IMR-90 (cell line): ENCODE data around the gene ABL2. TPM values are rescaled to one million over a fixed set of nuclear protein-coding genes. Genes with fewer than 3 reads are reported as not detected.

Source experiments
- ATAC-seq: fragments of 200-7000 bp; cut with Tn5 transposase; 2 replicates; pipeline ENCODE4 v1.9.1; 2020; ENCODE audit warnings: low read depth, mild to moderate bottlenecking, moderate library complexity
- BruUV-seq: library from RNA; stranded (reverse); fragments of 400-500 nt; replicated peaks from 2 replicates; lab custom pipeline; 2021; lab: Mats Ljungman, UMichigan
- CTCF ChIA-PET: fragments of 300-600 bp; formaldehyde crosslinking; extraction: SDS; loops from one replicate; lab custom pipeline; 2021; ENCODE audit warnings: antibody characterized with exemption; lab: Yijun Ruan, JAX
- POLR2A ChIA-PET: fragments of 300-600 bp; sonication (Branson Sonifier 250); formaldehyde crosslinking; loops from one replicate; lab custom pipeline; 2022; ENCODE audit warnings: antibody characterized with exemption; ENCODE audit not compliant: unreplicated experiment; lab: Charles Lee
- DNase-seq: peaks from one replicate; pipeline ENCODE4 v3.0.0; 2013
- H2AFZ ChIP-seq: replicated peaks from 2 replicates; pipeline ENCODE3; 2013; ENCODE audit warnings: low read length, mild to moderate bottlenecking; ENCODE audit not compliant: poor library complexity
- H2AK5ac ChIP-seq: 2 replicates; pipeline ENCODE4 v1.6.1; 2013; ENCODE audit warnings: low read depth, low read length, inconsistent platforms
- H2AK9ac ChIP-seq: replicated peaks from 2 replicates; pipeline ENCODE3; 2013; ENCODE audit warnings: mild to moderate bottlenecking, low read depth, low read length, moderate library complexity; ENCODE audit not compliant: poor library complexity
- H2BK120ac ChIP-seq: 2 replicates; pipeline ENCODE4 v1.6.1; 2013; ENCODE audit warnings: low read depth, low read length, inconsistent platforms
- H2BK15ac ChIP-seq: 3 replicates; pipeline ENCODE4 v1.6.1; 2013; ENCODE audit warnings: low read depth, low read length, inconsistent platforms
- H2BK20ac ChIP-seq: 2 replicates; pipeline ENCODE4 v1.6.1; 2013; ENCODE audit warnings: low read depth, mild to moderate bottlenecking, inconsistent platforms, low read length, moderate library complexity
- H2BK5ac ChIP-seq: 2 replicates; pipeline ENCODE4 v1.6.1; 2013; ENCODE audit warnings: mild to moderate bottlenecking, low read depth, low read length, inconsistent platforms; ENCODE audit not compliant: poor library complexity, severe bottlenecking
- H3K14ac ChIP-seq: replicated peaks from 2 replicates; pipeline ENCODE4 v1.6.1; 2013; ENCODE audit warnings: low read depth, low read length, inconsistent platforms
- H3K18ac ChIP-seq: 2 replicates; pipeline ENCODE4 v1.6.1; 2013; ENCODE audit warnings: low read depth, low read length, control low read depth
- H3K23ac ChIP-seq: 2 replicates; pipeline ENCODE4 v1.6.1; 2013; ENCODE audit warnings: low read depth, low read length, inconsistent platforms
- H3K27ac ChIP-seq: 2 replicates; pipeline ENCODE4 v1.5.1; 2013; ENCODE audit warnings: mild to moderate bottlenecking, control low read depth, low read length; ENCODE audit not compliant: insufficient read depth
- H3K27me3 ChIP-seq: 2 replicates; pipeline ENCODE4 v1.6.1; 2013; ENCODE audit warnings: low read length; ENCODE audit not compliant: control insufficient read depth, insufficient read depth
- H3K36me3 ChIP-seq: 2 replicates; pipeline ENCODE4 v1.6.1; 2013; ENCODE audit warnings: low read length, mixed read lengths; ENCODE audit not compliant: control insufficient read depth, insufficient read depth
- H3K4ac ChIP-seq: 2 replicates; pipeline ENCODE4 v1.6.1; 2013; ENCODE audit warnings: low read depth, low read length, inconsistent platforms
- H3K4me1 ChIP-seq: 2 replicates; pipeline ENCODE4 v1.6.1; 2013; ENCODE audit warnings: low read length, mixed read lengths; ENCODE audit not compliant: control insufficient read depth, insufficient read depth
- H3K4me2 ChIP-seq: 2 replicates; pipeline ENCODE4 v1.6.1; 2013; ENCODE audit warnings: low read depth, mild to moderate bottlenecking, control low read depth, low read length, moderate library complexity
- H3K4me3 ChIP-seq: 2 replicates; pipeline ENCODE4 v1.5.1; 2013; ENCODE audit warnings: low read depth, mild to moderate bottlenecking, control low read depth, low read length, moderate library complexity; ENCODE audit not compliant: insufficient read depth
- H3K56ac ChIP-seq: 2 replicates; pipeline ENCODE4 v1.6.1; 2013; ENCODE audit warnings: low read length, inconsistent platforms; ENCODE audit not compliant: insufficient read depth; ENCODE audit errors: extremely low read depth
- H3K79me1 ChIP-seq, 2 experiments: 2 replicates each; pipeline ENCODE4 v1.6.1; 2013; ENCODE audit warnings: low read length in 2 of 2, inconsistent platforms in 1 of 2, low read depth in 1 of 2
- H3K9ac ChIP-seq: 2 replicates; pipeline ENCODE4 v1.6.1; 2013; ENCODE audit warnings: low read depth, low read length, control low read depth
- H3K9me1 ChIP-seq: 2 replicates; pipeline ENCODE4 v1.6.1; 2013; ENCODE audit warnings: low read length, inconsistent platforms; ENCODE audit not compliant: insufficient read depth
- H3K9me3 ChIP-seq: 2 replicates; pipeline ENCODE4 v1.6.1; 2013; ENCODE audit warnings: low read length; ENCODE audit not compliant: control insufficient read depth, insufficient read depth
- H4K20me1 ChIP-seq: 2 replicates; pipeline ENCODE4 v1.6.1; 2013; ENCODE audit warnings: low read length, inconsistent platforms; ENCODE audit not compliant: insufficient read depth
- H4K5ac ChIP-seq: 2 replicates; pipeline ENCODE4 v1.6.1; 2013; ENCODE audit warnings: mild to moderate bottlenecking, low read depth, low read length, control low read depth
- H4K8ac ChIP-seq, 2 experiments: 2 replicates each; pipeline ENCODE4 v1.6.1; 2013; ENCODE audit warnings: low read depth in 2 of 2, low read length in 2 of 2, control low read depth in 1 of 2, inconsistent platforms in 1 of 2
- H4K91ac ChIP-seq: 2 replicates; pipeline ENCODE4 v1.6.1; 2013; ENCODE audit warnings: low read depth, low read length, inconsistent platforms; ENCODE audit not compliant: insufficient read depth
- BHLHE40 ChIP-seq: fragments of 150-350 bp; IDR thresholded peaks from 2 replicates; pipeline ENCODE4 v1.6.1; 2016; ENCODE audit warnings: mild to moderate bottlenecking, low read depth, low read length
- MAFK ChIP-seq: IDR thresholded peaks from 2 replicates; pipeline ENCODE4 v1.6.1; 2012; ENCODE audit warnings: low read depth, low read length, improper control_type of control experiment
- MAZ ChIP-seq: IDR thresholded peaks from 2 replicates; pipeline ENCODE4 v1.6.1; 2012; ENCODE audit warnings: low read depth, mild to moderate bottlenecking, low read length, improper control_type of control experiment, moderate library complexity, borderline replicate concordance
- MXI1 ChIP-seq: IDR thresholded peaks from 2 replicates; pipeline ENCODE4 v1.6.1; 2012; ENCODE audit warnings: low read depth, mild to moderate bottlenecking, low read length, moderate library complexity, borderline replicate concordance
- NFE2L2 ChIP-seq: fragments of 150-350 bp; IDR thresholded peaks from 2 replicates; pipeline ENCODE4 v1.6.1; 2016; ENCODE audit warnings: low read depth, mild to moderate bottlenecking, low read length
- POLR2A ChIP-seq: IDR thresholded peaks from 2 replicates; pipeline ENCODE4 v1.6.1; 2012; ENCODE audit warnings: mild to moderate bottlenecking, low read depth, low read length
- RAD21 ChIP-seq: IDR thresholded peaks from 2 replicates; pipeline ENCODE4 v1.6.1; 2012; ENCODE audit warnings: low read length, improper control_type of control experiment
- RCOR1 ChIP-seq: IDR thresholded peaks from 2 replicates; pipeline ENCODE4 v1.6.1; 2012; ENCODE audit warnings: mild to moderate bottlenecking, low read length, improper control_type of control experiment; ENCODE audit not compliant: insufficient replicate concordance
- RFX5 ChIP-seq: IDR thresholded peaks from 2 replicates; pipeline ENCODE4 v1.8.0; 2012; ENCODE audit warnings: low read depth, mild to moderate bottlenecking, low read length, moderate library complexity
- dilution Hi-C: fragments of 300-500 bp; cut with HindIII; formaldehyde crosslinking; loops from one replicate; pipeline ENCODE4 v1.14.3; 2018; ENCODE audit warnings: low sequenced_read_pairs; ENCODE audit not compliant: unreplicated experiment
- in situ Hi-C: fragments of 300-500 bp; cut with MboI; formaldehyde crosslinking; loops from 3 replicates; pipeline ENCODE4 v1.14.3; 2019; ENCODE audit warnings: low sequenced_read_pairs, inconsistent platforms, mixed read lengths
- intact Hi-C: fragments of 100-400 bp; cut with micrococcal nuclease; formaldehyde crosslinking; loops from 2 replicates; pipeline ENCODE4 v1.10.0; 2022
- polyA plus RNA-seq, 3 experiments: library from polyadenylated mRNA; depleted of rRNA; stranded (reverse); fragments of >200 nt; gene quantifications; 2 replicates each; pipeline ENCODE4 v1.2.3, GENCODE V29; 2012; ENCODE audit warnings: low replicate concordance in 1 of 3
- total RNA-seq: library from RNA; depleted of rRNA; stranded (reverse); fragments of >200 nt; gene quantifications from 2 replicates; pipeline ENCODE4 v1.2.3, GENCODE V29; 2012
- TF ChIP-seq, protein P1 (sequence below): fragments of 150-350 bp; IDR thresholded peaks from 2 replicates; pipeline ENCODE4 v1.6.1; 2016; ENCODE audit warnings: low read depth, mild to moderate bottlenecking, low read length, moderate library complexity, borderline replicate concordance
- TF ChIP-seq, protein P2 (sequence below): fragments of 150-350 bp; IDR thresholded peaks from 2 replicates; pipeline ENCODE4 v1.6.1; 2017; ENCODE audit warnings: mild to moderate bottlenecking, antibody characterized with exemption, low read length, low read depth
- TF ChIP-seq, protein P3 (sequence below): conservative IDR thresholded peaks from 2 replicates; pipeline ENCODE4 v1.5.1; 2012; ENCODE audit warnings: mild to moderate bottlenecking, low read depth, low read length, improper control_type of control experiment

Gene ABL2
- total and polyA plus RNA-seq, 2 of the 4 experiments (the other 2 are of a cell fraction) = 9.7 to 110 TPM

DNA sequence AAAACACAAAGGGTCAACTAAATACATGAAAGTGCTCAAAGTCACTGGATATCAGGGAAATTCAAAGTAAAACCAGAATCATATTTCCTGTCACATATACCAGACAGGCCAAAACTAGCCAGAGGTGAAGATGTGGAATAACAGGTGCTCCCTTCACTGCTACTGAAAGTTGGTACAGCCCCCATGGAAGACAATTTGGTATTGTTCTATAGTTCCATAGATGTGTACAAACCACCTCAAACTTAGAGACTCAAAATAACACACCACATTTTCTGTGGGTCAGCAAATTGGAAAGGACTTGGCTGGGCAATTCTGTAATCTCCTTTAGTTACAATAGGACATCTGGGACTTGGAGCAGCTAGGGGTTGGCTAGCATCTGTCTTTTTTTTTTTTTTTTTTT is 39.6 kb upstream of the ABL2 start:
- Histone ChIP-seq H3K4me3 (no peak overlapping the region), H4K20me1 (no peaks in the 10 kb centered on the region), H4K91ac (no peak overlapping the region), H3K9me1 (no peaks in the 10 kb centered on the region), H3K4me1 (no peaks in the 10 kb centered on the region), H4K5ac (no peak overlapping the region), H3K27ac (no peak overlapping the region), H3K23ac (no peak overlapping the region), H3K9me3 (no peaks in the 10 kb centered on the region), H3K36me3 (no peaks in the 10 kb centered on the region), H3K27me3 (no peaks in the 10 kb centered on the region), H3K79me1 (no peaks in the 10 kb centered on the region), H2AFZ (no peak overlapping the region), H3K4me2 (no peak overlapping the region), H2BK5ac (no peak overlapping the region), H2BK120ac (no peak overlapping the region), H2AK5ac (no peak overlapping the region), H3K18ac (no peak overlapping the region), H3K9ac (no peak overlapping the region), H2AK9ac (no peak overlapping the region), H2BK15ac (no peak overlapping the region), H4K8ac (no peak overlapping the region), H2BK20ac (no peak overlapping the region), H3K56ac (no peak overlapping the region), H3K4ac (no peak overlapping the region), H3K14ac (no peak overlapping the region)
- TF ChIP-seq, protein P1, sequence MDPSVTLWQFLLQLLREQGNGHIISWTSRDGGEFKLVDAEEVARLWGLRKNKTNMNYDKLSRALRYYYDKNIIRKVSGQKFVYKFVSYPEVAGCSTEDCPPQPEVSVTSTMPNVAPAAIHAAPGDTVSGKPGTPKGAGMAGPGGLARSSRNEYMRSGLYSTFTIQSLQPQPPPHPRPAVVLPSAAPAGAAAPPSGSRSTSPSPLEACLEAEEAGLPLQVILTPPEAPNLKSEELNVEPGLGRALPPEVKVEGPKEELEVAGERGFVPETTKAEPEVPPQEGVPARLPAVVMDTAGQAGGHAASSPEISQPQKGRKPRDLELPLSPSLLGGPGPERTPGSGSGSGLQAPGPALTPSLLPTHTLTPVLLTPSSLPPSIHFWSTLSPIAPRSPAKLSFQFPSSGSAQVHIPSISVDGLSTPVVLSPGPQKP = no peak
- TF ChIP-seq, protein P2, sequence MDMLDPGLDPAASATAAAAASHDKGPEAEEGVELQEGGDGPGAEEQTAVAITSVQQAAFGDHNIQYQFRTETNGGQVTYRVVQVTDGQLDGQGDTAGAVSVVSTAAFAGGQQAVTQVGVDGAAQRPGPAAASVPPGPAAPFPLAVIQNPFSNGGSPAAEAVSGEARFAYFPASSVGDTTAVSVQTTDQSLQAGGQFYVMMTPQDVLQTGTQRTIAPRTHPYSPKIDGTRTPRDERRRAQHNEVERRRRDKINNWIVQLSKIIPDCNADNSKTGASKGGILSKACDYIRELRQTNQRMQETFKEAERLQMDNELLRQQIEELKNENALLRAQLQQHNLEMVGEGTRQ = no peak
- TF ChIP-seq BHLHE40 (no peak), MAFK (no peak), RAD21 (no peak), POLR2A (no peak), MAZ (no peak), RFX5 (no peak), RCOR1 (no peak), NFE2L2 (no peak), MXI1 (no peak)
- TF ChIP-seq, protein P3, sequence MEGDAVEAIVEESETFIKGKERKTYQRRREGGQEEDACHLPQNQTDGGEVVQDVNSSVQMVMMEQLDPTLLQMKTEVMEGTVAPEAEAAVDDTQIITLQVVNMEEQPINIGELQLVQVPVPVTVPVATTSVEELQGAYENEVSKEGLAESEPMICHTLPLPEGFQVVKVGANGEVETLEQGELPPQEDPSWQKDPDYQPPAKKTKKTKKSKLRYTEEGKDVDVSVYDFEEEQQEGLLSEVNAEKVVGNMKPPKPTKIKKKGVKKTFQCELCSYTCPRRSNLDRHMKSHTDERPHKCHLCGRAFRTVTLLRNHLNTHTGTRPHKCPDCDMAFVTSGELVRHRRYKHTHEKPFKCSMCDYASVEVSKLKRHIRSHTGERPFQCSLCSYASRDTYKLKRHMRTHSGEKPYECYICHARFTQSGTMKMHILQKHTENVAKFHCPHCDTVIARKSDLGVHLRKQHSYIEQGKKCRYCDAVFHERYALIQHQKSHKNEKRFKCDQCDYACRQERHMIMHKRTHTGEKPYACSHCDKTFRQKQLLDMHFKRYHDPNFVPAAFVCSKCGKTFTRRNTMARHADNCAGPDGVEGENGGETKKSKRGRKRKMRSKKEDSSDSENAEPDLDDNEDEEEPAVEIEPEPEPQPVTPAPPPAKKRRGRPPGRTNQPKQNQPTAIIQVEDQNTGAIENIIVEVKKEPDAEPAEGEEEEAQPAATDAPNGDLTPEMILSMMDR = no peak
- ATAC-seq = no peak
- in situ Hi-C loops (loop anchor here (25.0 kb wide), 1 partner anchor 318 kb away; the partner anchor contains the start of genes NPHS2 and TDRD5), dilution Hi-C loops (no loop called here), intact Hi-C loops (no loop called here)
- no peak for DNase-seq
- ChIA-PET CTCF (no interaction called here), POLR2A (no interaction called here)
- BruUV-seq = no TSS peak
